ENCODE data around the gene SRRT.

SRRT gene

DNA sequence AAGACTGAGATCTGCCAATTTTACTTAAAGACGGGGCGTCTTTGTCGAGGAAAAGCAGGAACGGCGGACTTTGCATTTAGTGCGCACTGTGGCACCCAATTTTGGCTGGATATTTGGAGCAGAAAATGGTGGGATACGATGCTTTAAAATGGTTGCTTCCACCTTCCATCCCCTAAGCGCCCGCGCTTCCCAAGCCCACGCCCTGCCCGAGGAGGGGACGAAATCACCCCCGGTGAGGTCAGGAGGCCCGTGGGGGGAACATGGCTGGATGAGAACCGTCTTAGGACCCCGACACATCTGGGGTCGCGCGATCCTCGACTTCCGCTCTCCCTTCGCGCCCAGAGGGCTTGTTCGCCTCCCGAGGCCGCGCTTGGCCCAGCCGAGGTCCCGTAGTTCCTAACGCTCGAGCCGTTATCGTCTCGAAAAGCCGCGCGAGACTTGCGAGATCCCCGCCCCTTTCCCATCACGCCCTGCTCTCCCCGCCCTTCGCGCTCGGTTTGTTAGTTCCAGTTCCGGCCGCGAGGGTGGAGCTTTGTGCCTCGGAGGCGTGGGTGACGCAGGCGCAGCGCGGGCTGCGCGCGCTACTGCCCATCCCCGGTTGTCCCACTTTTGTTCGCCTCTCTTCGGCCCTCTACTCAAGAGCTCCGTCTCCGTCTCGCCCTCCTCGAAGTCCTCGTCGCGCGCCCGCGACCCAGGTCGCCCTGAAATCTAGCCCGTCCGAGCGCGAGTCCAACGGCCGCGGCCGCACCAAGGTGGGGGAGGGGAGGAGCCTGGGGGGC, at the start of gene SRRT (continued):
- no peak for TF ChIP-seq ZNF521 (tag by site-specific recombination; IDR thresholded peaks at IDR 0.05)
- no peak for TF ChIP-seq HOXC10 (CRISPR knock-in tag; IDR thresholded peaks at IDR 0.05)
- no peak for TF ChIP-seq ZNF157 (tag by site-specific recombination; IDR thresholded peaks at IDR 0.05)
- peak; percentile 73 for TF ChIP-seq PATZ1 (tag by site-specific recombination; IDR thresholded peaks at IDR 0.05)
- peak; percentile 64 for TF ChIP-seq ZBTB8A (tag by site-specific recombination; IDR thresholded peaks at IDR 0.05)
- TF ChIP-seq ZNF704 (tag by site-specific recombination; IDR thresholded peaks at IDR 0.05) = no peak
- TF ChIP-seq, protein P1, sequence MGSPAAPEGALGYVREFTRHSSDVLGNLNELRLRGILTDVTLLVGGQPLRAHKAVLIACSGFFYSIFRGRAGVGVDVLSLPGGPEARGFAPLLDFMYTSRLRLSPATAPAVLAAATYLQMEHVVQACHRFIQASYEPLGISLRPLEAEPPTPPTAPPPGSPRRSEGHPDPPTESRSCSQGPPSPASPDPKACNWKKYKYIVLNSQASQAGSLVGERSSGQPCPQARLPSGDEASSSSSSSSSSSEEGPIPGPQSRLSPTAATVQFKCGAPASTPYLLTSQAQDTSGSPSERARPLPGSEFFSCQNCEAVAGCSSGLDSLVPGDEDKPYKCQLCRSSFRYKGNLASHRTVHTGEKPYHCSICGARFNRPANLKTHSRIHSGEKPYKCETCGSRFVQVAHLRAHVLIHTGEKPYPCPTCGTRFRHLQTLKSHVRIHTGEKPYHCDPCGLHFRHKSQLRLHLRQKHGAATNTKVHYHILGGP (tag by site-specific recombination; IDR thresholded peaks at IDR 0.05) = no peak
- TF ChIP-seq, protein P2, sequence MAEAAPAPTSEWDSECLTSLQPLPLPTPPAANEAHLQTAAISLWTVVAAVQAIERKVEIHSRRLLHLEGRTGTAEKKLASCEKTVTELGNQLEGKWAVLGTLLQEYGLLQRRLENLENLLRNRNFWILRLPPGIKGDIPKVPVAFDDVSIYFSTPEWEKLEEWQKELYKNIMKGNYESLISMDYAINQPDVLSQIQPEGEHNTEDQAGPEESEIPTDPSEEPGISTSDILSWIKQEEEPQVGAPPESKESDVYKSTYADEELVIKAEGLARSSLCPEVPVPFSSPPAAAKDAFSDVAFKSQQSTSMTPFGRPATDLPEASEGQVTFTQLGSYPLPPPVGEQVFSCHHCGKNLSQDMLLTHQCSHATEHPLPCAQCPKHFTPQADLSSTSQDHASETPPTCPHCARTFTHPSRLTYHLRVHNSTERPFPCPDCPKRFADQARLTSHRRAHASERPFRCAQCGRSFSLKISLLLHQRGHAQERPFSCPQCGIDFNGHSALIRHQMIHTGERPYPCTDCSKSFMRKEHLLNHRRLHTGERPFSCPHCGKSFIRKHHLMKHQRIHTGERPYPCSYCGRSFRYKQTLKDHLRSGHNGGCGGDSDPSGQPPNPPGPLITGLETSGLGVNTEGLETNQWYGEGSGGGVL (tag by site-specific recombination; IDR thresholded peaks at IDR 0.05) = peak; percentile 6; the same call in 1 of the 2 replicates
- peak; percentile 82 for TF ChIP-seq ZFHX2 (tag by site-specific recombination; conservative IDR thresholded peaks at IDR 0.05)
- TF ChIP-seq, protein P3, sequence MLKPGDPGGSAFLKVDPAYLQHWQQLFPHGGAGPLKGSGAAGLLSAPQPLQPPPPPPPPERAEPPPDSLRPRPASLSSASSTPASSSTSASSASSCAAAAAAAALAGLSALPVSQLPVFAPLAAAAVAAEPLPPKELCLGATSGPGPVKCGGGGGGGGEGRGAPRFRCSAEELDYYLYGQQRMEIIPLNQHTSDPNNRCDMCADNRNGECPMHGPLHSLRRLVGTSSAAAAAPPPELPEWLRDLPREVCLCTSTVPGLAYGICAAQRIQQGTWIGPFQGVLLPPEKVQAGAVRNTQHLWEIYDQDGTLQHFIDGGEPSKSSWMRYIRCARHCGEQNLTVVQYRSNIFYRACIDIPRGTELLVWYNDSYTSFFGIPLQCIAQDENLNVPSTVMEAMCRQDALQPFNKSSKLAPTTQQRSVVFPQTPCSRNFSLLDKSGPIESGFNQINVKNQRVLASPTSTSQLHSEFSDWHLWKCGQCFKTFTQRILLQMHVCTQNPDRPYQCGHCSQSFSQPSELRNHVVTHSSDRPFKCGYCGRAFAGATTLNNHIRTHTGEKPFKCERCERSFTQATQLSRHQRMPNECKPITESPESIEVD (tag by site-specific recombination; IDR thresholded peaks at IDR 0.05) = no peak
- peak; percentile 57; the same call in 1 of the 2 replicates for TF ChIP-seq IKZF3 (tag by site-specific recombination; IDR thresholded peaks at IDR 0.05)
- peak; percentile 75 for TF ChIP-seq ZNF664 (tag by site-specific recombination; IDR thresholded peaks at IDR 0.05)
- peak; percentile 91 for TF ChIP-seq ZBTB11 (tag by site-specific recombination; conservative IDR thresholded peaks at IDR 0.05; ENCODE audit: low read depth)
- TF ChIP-seq ZNF24 (tag by site-specific recombination; IDR thresholded peaks at IDR 0.05) = peak; percentile 50; the same call in 1 of the 2 replicates
- no peak for TF ChIP-seq ZNF121 (tag by site-specific recombination; IDR thresholded peaks at IDR 0.05)
- no peak; the same call in 1 of the 2 replicates for TF ChIP-seq ZBTB20 (tag by site-specific recombination; IDR thresholded peaks at IDR 0.05)
- no peak for TF ChIP-seq HOXA7 (CRISPR knock-in tag; IDR thresholded peaks at IDR 0.05; ENCODE audit: borderline replicate concordance)
- TF ChIP-seq, protein P4, sequence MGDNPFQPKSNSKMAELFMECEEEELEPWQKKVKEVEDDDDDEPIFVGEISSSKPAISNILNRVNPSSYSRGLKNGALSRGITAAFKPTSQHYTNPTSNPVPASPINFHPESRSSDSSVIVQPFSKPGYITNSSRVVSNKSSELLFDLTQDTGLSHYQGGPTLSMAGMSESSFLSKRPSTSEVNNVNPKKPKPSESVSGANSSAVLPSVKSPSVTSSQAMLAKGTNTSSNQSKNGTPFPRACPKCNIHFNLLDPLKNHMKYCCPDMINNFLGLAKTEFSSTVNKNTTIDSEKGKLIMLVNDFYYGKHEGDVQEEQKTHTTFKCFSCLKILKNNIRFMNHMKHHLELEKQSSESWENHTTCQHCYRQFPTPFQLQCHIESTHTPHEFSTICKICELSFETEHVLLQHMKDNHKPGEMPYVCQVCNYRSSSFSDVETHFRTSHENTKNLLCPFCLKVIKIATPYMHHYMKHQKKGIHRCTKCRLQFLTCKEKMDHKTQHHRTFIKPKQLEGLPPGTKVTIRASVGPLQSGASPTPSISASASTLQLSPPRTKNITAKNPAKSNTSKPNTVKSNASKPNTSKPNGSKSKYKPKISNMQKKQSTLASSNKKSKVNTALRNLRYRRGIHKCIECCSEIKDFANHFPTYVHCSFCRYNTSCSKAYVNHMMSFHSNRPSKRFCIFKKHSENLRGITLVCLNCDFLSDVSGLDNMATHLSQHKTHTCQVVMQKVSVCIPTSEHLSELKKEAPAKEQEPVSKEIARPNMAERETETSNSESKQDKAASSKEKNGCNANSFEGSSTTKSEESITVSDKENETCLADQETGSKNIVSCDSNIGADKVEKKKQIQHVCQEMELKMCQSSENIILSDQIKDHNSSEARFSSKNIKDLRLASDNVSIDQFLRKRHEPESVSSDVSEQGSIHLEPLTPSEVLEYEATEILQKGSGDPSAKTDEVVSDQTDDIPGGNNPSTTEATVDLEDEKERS (tag by site-specific recombination; IDR thresholded peaks at IDR 0.05) = no peak
- no peak for TF ChIP-seq ZNF211 (tag by site-specific recombination; IDR thresholded peaks at IDR 0.05; ENCODE audit: low read depth)
- no peak; the same call in 1 of the 2 replicates for TF ChIP-seq ZNF391 (tag by site-specific recombination; IDR thresholded peaks at IDR 0.05; ENCODE audit: borderline replicate concordance, low read depth)
- TF ChIP-seq ZNF335 (tag by site-specific recombination; conservative IDR thresholded peaks at IDR 0.05) = peak; percentile 84
- peak; percentile 98 for TF ChIP-seq ZBTB26 (tag by site-specific recombination; optimal IDR thresholded peaks at IDR 0.05)

Data from HEK293 (cell line).